Smooth muscle cell (in vitro differentiated cells): Measurements from ENCODE around the gene ANKH. TPM values are rescaled to one million over a fixed set of nuclear protein-coding genes. Genes with fewer than 3 reads are reported as not detected.
A peak's percentile ranks its signal among the peaks of the same experiment; 100 is the strongest.

Source experiments
- DNase-seq: peaks from one replicate; lab custom pipeline; 2025; ENCODE audit not compliant: unreplicated experiment; lab: John Stamatoyannopoulos, UW
- H2AFZ ChIP-seq: fragments of 200-600 bp; sonication (generic); 2 replicates; pipeline ENCODE4 v1.6.0; 2016; ENCODE audit warnings: antibody characterized with exemption, low read depth, mild to moderate bottlenecking
- H3F3A ChIP-seq: fragments of 200-600 bp; sonication (generic); 2 replicates; pipeline ENCODE4 v1.6.0; 2017; ENCODE audit warnings: antibody characterized with exemption, low read depth
- H3K27ac ChIP-seq: fragments of 200-600 bp; sonication (generic); 2 replicates; pipeline ENCODE4 v1.5.1; 2016; ENCODE audit warnings: low read depth, mild to moderate bottlenecking
- H3K27me3 ChIP-seq: fragments of 200-600 bp; sonication (generic); 2 replicates; pipeline ENCODE4 v1.6.1; 2016; ENCODE audit warnings: low read depth, mild to moderate bottlenecking
- H3K36me3 ChIP-seq: fragments of 200-600 bp; sonication (generic); 2 replicates; pipeline ENCODE4 v1.5.1; 2016; ENCODE audit warnings: low read depth
- H3K4me1 ChIP-seq: fragments of 200-600 bp; sonication (generic); 2 replicates; pipeline ENCODE4 v1.5.1; 2016; ENCODE audit warnings: low read depth
- H3K4me2 ChIP-seq: fragments of 200-600 bp; sonication (generic); 2 replicates; pipeline ENCODE4 v1.6.0; 2016; ENCODE audit warnings: mild to moderate bottlenecking
- H3K4me3 ChIP-seq: fragments of 200-600 bp; sonication (generic); 2 replicates; pipeline ENCODE4 v1.5.1; 2016; ENCODE audit warnings: mild to moderate bottlenecking
- H3K79me2 ChIP-seq: fragments of 200-600 bp; sonication (generic); 2 replicates; pipeline ENCODE4 v1.6.0; 2016; ENCODE audit warnings: low read depth, mild to moderate bottlenecking
- H3K9ac ChIP-seq: fragments of 200-600 bp; sonication (generic); 2 replicates; pipeline ENCODE4 v1.6.0; 2016; ENCODE audit warnings: low read depth
- H3K9me3 ChIP-seq: fragments of 200-600 bp; sonication (generic); replicated peaks from 2 replicates; pipeline ENCODE4 v1.5.1; 2016; ENCODE audit warnings: low read depth
- H4K20me1 ChIP-seq: fragments of 200-600 bp; sonication (generic); 2 replicates; pipeline ENCODE4 v1.6.0; 2016; ENCODE audit warnings: low read depth
- CTCF ChIP-seq: fragments of 200-600 bp; sonication (generic); IDR thresholded peaks from 2 replicates; pipeline ENCODE4 v1.5.1; 2017; ENCODE audit warnings: borderline replicate concordance, mild to moderate bottlenecking, antibody characterized with exemption; ENCODE audit not compliant: insufficient read depth, poor library complexity, severe bottlenecking
- WGBS: methylation state at CpG from one replicate; pipeline ENCODE4 v1.1.7; 2016; ENCODE audit warnings: low lambda C conversion rate; 5-methylcytosine and 5-hydroxymethylcytosine counted together
- polyA plus RNA-seq: library from polyadenylated mRNA; unstranded; fragments of >200 nt; fragmentation: Nextera tagmentation; extraction: Ambion mirVana; gene quantifications from 2 replicates; pipeline ENCODE4 v1.2.1, GENCODE V29; 2016
- total RNA-seq: library from RNA; depleted of rRNA; stranded (reverse); fragments of >200 nt; gene quantifications from 2 replicates; pipeline ENCODE4 v1.2.3, GENCODE V29; 2014

The ANKH gene
- total and polyA plus RNA-seq, 2 experiments from 2014 or later = 48.0 to 56.6 TPM

DNA sequence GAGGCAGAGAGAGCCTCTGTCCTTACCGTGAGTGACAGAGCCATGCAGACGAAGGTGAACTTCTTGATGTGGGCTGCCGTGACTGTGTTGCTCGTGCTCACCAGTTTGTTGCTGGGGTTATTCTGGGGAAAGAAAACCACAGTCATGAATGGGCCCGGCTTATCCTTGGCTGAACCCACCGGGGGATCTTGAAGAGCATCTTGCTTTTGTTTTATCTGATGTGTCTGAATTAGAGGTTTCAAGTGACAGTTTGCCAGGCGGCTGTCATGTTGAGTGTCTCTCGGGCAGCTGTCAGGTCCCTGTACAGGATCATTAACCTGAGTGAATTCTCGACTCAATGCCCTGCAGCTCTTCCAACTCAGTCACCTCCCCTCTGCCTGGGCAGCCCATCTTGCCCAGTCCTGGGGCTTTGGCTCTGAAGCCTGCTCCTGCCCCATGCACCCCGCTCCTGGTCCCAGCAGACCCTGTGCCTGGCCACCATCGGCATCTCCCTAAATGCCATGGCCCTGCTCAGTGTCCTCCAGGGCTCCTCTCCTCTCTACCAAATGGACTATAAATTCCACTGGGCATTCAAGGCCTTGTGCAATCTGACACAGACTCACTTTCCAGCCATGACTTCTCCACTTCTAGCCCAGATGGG lies 129.7 kb downstream of the ANKH start:
- TF ChIP-seq CTCF = no peak
- no peak overlapping the region for H3K4me2 ChIP-seq
- no peak for DNase-seq
- no peaks in the 10 kb centered on the region for H3F3A ChIP-seq
- no peak overlapping the region for H3K27ac ChIP-seq
- H3K4me1 ChIP-seq = peaks cover 11% of the 10 kb centered on the region
- H4K20me1 ChIP-seq = no peaks in the 10 kb centered on the region
- no peaks in the 10 kb centered on the region for H3K27me3 ChIP-seq
- H3K9ac ChIP-seq = no peak overlapping the region
- WGBS = 83% methylated on average over 11 of the region's 11 CpGs
- H2AFZ ChIP-seq = no peak overlapping the region
- no peaks in the 10 kb centered on the region for H3K36me3 ChIP-seq
- no peak overlapping the region for H3K4me3 ChIP-seq
- H3K79me2 ChIP-seq = no peaks in the 10 kb centered on the region
- no peaks in the 10 kb centered on the region for H3K9me3 ChIP-seq

DNA sequence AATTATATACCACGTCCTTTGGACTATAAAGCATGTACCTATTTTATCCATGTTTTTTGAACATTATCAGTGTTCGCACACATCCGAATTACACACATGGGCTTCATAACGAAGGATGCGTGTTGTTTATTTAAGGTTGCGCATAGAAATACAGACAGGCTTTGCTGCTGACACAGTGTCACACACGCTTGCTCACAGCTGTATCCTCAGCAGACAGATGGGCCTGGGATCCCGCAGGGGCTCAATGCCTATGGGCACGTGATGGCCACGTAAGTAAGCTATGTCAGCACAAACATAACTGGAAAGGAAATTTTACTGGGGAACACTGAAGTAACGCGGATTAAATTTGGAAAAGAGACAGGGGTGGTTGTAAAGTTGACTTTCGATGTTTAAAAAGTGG lies 130.4 kb downstream of the ANKH start:
- no peak overlapping the region for H2AFZ ChIP-seq
- no peaks in the 10 kb centered on the region for H3K9me3 ChIP-seq
- TF ChIP-seq CTCF = no peak
- no peak overlapping the region for H3K4me3 ChIP-seq
- H3K36me3 ChIP-seq = no peaks in the 10 kb centered on the region
- no peak overlapping the region for H3K9ac ChIP-seq
- H3K79me2 ChIP-seq = no peaks in the 10 kb centered on the region
- H3K27ac ChIP-seq = no peak overlapping the region
- DNase-seq = no peak
- no peaks in the 10 kb centered on the region for H3F3A ChIP-seq
- H3K4me1 ChIP-seq = peaks cover 11% of the 10 kb centered on the region
- 85% methylated on average over 13 of the region's 13 CpGs for WGBS
- no peak overlapping the region for H3K4me2 ChIP-seq
- no peaks in the 10 kb centered on the region for H4K20me1 ChIP-seq
- H3K27me3 ChIP-seq = no peaks in the 10 kb centered on the region

DNA sequence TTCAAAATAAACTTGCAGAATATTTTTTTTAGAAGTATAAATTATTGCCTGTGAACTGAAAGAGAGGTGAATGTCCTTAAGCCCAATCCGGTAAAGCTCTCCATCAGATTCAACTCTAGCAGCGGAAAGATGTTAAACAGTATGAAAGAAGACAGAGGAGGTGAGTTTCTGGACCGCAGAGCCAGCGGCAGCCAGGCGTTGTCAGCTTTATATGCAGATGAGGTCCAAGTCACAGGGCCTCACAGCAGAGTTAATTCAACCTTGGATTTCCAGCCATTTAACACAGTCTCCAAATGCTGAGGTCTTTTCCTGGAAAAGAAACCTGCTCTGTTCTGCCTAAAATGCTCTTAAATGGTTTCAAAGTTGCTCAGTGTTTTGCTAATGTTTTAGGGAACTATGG lies 131.6 kb downstream of the ANKH start:
- TF ChIP-seq CTCF = no peak
- Histone ChIP-seq H4K20me1 (no peaks in the 10 kb centered on the region), H3K4me1 (peaks cover 11% of the 10 kb centered on the region), H3K27ac (no peak overlapping the region), H3K4me2 (peak overlapping the region; percentile 54), H3K9ac (no peak overlapping the region), H2AFZ (no peak overlapping the region), H3K36me3 (no peaks in the 10 kb centered on the region), H3K4me3 (no peak overlapping the region), H3K79me2 (no peaks in the 10 kb centered on the region), H3F3A (no peaks in the 10 kb centered on the region), H3K27me3 (no peaks in the 10 kb centered on the region), H3K9me3 (no peaks in the 10 kb centered on the region)
- WGBS = 83% methylated on average over 5 of the region's 5 CpGs
- no peak for DNase-seq

- H3K9ac ChIP-seq = no peak overlapping the region
- no peak overlapping the region for H3K4me3 ChIP-seq
- H3K9me3 ChIP-seq = no peaks in the 10 kb centered on the region
- H4K20me1 ChIP-seq = no peaks in the 10 kb centered on the region
- H3K36me3 ChIP-seq = no peaks in the 10 kb centered on the region
- no peak overlapping the region for H2AFZ ChIP-seq
- peak overlapping the region; percentile 54 for H3K4me2 ChIP-seq
- TF ChIP-seq CTCF = no peak
- peaks cover 11% of the 10 kb centered on the region for H3K4me1 ChIP-seq
- H3F3A ChIP-seq = no peaks in the 10 kb centered on the region
- no peaks in the 10 kb centered on the region for H3K27me3 ChIP-seq
- DNase-seq = no peak
- H3K79me2 ChIP-seq = no peaks in the 10 kb centered on the region
- H3K27ac ChIP-seq = no peak overlapping the region
- WGBS = 54% methylated on average over 3 of the region's 3 CpGs
Observed at GRCh38 chr5:14739538-14739937, 132.0 kb downstream of the ANKH start.
